Osteocyte (in vitro differentiated cells): ENCODE data around the gene CACNA1C. TPM values are rescaled to one million over a fixed set of nuclear protein-coding genes. Genes with fewer than 3 reads are reported as not detected.

Experiments
- DNase-seq: peaks from one replicate; pipeline ENCODE4 v3.0.0; 2021; ENCODE audit warnings: mixed read lengths; ENCODE audit not compliant: unreplicated experiment; ENCODE audit errors: extremely low spot score
- H3K27ac Mint-ChIP-seq: one replicate; pipeline ENCODE4 v1.8.0; 2021; ENCODE audit warnings: mild to moderate bottlenecking, mixed read lengths; ENCODE audit not compliant: unreplicated experiment
- H3K27me3 Mint-ChIP-seq: one replicate; pipeline ENCODE4 v1.8.0; 2021; ENCODE audit warnings: mixed read lengths; ENCODE audit not compliant: unreplicated experiment
- H3K36me3 Mint-ChIP-seq: one replicate; pipeline ENCODE4 v1.8.0; 2021; ENCODE audit warnings: mixed read lengths; ENCODE audit not compliant: unreplicated experiment
- H3K4me1 Mint-ChIP-seq: one replicate; pipeline ENCODE4 v1.8.0; 2021; ENCODE audit warnings: mixed read lengths; ENCODE audit not compliant: unreplicated experiment
- H3K4me3 Mint-ChIP-seq: one replicate; pipeline ENCODE4 v1.8.0; 2021; ENCODE audit warnings: mild to moderate bottlenecking, moderate library complexity, mixed read lengths; ENCODE audit not compliant: unreplicated experiment
- H3K9me3 Mint-ChIP-seq: one replicate; pipeline ENCODE4 v1.8.0; 2021; ENCODE audit warnings: mixed read lengths; ENCODE audit not compliant: unreplicated experiment
- total RNA-seq: library from RNA; stranded (reverse); gene quantifications from 2 replicates; pipeline ENCODE4 v1.2.1, GENCODE V29; 2021
- TF ChIP-seq, protein P1 (sequence below): fragments of 200-600 bp; sonication (generic); IDR thresholded peaks from 2 replicates; pipeline ENCODE4 v1.5.0; 2021; ENCODE audit warnings: antibody characterized with exemption, mild to moderate bottlenecking, moderate library complexity

Gene CACNA1C
- total RNA-seq, 1 donor from 2014 or later: 67.4 TPM

DNA sequence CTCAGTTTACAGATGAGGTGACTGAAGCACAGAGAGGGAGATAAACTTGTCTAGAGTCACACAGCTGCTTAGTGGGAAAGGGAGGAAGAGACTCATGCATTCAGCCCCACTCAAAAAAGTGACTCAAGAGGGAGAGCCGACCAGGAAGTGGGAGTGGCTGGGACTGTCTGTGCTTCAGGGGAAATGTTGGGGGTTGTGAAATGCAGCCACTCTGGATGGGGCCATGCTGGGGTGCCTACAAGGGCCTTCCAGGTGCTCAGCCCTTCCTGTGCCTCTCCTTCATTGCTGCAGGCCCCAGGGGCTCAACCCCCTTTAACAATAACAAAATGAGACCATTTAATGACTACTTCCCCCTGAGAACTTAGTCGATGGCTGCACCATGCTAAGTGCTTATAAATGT, 41.8 kb downstream of the CACNA1C start:
- no peak for DNase-seq
- H3K27ac Mint-ChIP-seq: peak overlapping the region; percentile 29
- no peaks in the 10 kb centered on the region for H3K9me3 Mint-ChIP-seq
- TF ChIP-seq, protein P1, sequence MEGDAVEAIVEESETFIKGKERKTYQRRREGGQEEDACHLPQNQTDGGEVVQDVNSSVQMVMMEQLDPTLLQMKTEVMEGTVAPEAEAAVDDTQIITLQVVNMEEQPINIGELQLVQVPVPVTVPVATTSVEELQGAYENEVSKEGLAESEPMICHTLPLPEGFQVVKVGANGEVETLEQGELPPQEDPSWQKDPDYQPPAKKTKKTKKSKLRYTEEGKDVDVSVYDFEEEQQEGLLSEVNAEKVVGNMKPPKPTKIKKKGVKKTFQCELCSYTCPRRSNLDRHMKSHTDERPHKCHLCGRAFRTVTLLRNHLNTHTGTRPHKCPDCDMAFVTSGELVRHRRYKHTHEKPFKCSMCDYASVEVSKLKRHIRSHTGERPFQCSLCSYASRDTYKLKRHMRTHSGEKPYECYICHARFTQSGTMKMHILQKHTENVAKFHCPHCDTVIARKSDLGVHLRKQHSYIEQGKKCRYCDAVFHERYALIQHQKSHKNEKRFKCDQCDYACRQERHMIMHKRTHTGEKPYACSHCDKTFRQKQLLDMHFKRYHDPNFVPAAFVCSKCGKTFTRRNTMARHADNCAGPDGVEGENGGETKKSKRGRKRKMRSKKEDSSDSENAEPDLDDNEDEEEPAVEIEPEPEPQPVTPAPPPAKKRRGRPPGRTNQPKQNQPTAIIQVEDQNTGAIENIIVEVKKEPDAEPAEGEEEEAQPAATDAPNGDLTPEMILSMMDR: no peak
- H3K4me3 Mint-ChIP-seq: no peak overlapping the region
- peaks cover 8% of the 10 kb centered on the region for H3K36me3 Mint-ChIP-seq
- H3K4me1 Mint-ChIP-seq: peaks cover 53% of the 10 kb centered on the region
- H3K27me3 Mint-ChIP-seq: no peaks in the 10 kb centered on the region

DNA sequence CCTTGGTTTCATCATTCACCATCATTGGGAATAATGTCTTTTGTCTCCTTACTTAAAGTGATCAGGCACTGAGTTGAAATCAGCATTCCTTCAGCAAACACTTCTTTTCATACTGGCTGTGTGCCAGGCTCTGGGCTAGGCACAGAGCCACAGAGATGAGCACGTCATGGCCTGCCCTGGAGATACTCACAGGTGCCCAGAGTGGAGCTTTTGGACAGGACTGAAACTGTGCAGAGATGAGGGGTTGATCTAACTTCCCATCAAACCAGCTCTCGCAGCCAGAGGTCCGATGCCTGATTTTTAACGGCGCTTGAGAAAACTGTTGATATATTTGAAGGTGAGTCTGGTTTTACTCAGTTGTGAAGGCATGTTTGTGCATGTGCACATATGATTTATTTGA, 43.1 kb downstream of the CACNA1C start:
- Mint-ChIP-seq H3K27ac (no peak overlapping the region), H3K4me3 (no peak overlapping the region), H3K9me3 (no peaks in the 10 kb centered on the region), H3K4me1 (peaks cover 55% of the 10 kb centered on the region), H3K36me3 (peaks cover 8% of the 10 kb centered on the region), H3K27me3 (no peaks in the 10 kb centered on the region)
- TF ChIP-seq, protein P1: no peak
- no peak for DNase-seq

DNA sequence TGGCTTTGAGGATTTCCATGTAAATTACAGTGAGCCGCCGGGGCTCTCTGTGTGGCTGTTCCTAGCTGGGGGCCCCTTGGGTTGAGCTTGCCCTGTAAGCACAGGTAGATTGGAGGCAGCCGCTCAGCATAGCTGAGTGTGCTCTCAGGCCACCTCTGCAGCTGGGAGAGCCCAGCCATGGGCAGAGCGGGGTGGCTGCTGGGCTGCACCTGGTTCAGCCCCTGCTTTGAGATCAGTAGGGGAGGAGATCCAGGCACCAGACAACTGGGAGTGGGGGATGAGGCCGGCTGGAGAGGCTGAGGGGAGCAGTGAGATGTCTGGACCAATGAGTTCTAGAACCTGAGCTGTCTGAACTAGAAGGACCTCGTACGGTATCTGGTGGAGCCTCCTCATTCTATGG, 44.8 kb downstream of the CACNA1C start:
- Mint-ChIP-seq H3K27me3 (no peaks in the 10 kb centered on the region), H3K36me3 (peaks cover 8% of the 10 kb centered on the region), H3K9me3 (no peaks in the 10 kb centered on the region), H3K27ac (no peak overlapping the region), H3K4me3 (no peak overlapping the region), H3K4me1 (peaks cover 54% of the 10 kb centered on the region)
- DNase-seq: no peak
- TF ChIP-seq, protein P1: no peak

DNA sequence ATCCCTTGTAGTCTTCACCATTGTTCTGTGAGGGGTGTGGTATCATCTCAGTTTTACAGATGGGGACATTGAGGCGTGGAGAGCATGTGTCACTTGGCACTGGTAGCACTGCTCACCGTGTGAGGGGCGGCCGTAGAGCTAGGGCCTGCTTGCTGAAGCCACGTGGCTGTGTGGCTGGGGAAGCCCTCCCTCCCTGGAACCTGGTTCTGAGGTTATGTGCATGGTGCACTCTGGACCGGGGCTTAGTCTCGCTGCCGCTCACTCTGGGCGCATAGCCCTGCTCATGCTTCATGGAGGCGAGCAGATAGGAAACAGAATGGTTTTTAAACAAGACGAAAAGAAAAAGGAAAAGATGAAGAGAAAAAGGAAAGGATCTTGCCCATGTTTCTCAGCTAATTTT, 46.1 kb downstream of the CACNA1C start:
- no peaks in the 10 kb centered on the region for H3K27me3 Mint-ChIP-seq
- H3K9me3 Mint-ChIP-seq: no peaks in the 10 kb centered on the region
- H3K36me3 Mint-ChIP-seq: peaks cover 8% of the 10 kb centered on the region
- TF ChIP-seq, protein P1: no peak
- no peak for DNase-seq
- H3K27ac Mint-ChIP-seq: no peak overlapping the region
- H3K4me3 Mint-ChIP-seq: no peak overlapping the region
- peaks cover 46% of the 10 kb centered on the region for H3K4me1 Mint-ChIP-seq

DNA sequence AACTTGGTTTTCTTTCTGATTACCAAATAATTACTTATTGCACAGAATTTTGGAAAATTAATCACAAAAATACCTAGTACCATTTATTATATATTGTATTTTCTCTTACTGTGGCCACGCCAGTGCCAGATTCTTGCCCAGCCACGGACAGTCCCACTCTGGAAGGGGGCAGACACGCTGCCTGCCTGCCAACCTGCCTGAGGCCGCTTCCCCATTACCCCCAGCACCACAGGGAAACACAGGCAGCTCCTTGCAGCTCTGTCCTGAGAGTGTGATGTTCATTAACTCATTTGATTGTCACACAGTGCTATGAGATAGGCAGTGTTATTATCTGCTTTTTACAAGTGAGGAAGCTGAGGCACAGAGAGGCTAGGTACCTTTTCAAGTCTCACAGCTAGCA, 46.8 kb downstream of the CACNA1C start:
- H3K27me3 Mint-ChIP-seq: no peaks in the 10 kb centered on the region
- H3K4me1 Mint-ChIP-seq: peaks cover 39% of the 10 kb centered on the region
- H3K9me3 Mint-ChIP-seq: no peaks in the 10 kb centered on the region
- no peak overlapping the region for H3K4me3 Mint-ChIP-seq
- TF ChIP-seq, protein P1: no peak
- DNase-seq: no peak
- H3K27ac Mint-ChIP-seq: no peak overlapping the region
- H3K36me3 Mint-ChIP-seq: peaks cover 8% of the 10 kb centered on the region
